GM18499 (cell line): ENCODE measurements around the gene KDM4B.

Experiments used
- ATAC-seq: cut with Tn5 transposase; IDR thresholded peaks from one replicate; pipeline ENCODE4 v1.9.1; 2021; ENCODE audit warnings: moderate number of reproducible peaks; ENCODE audit not compliant: insufficient read depth, unreplicated experiment

Gene KDM4B

GRCh38 chr19:5047251-5047935 lies 78.5 kb downstream of the KDM4B start:
- ATAC-seq = no peak

- no peak for ATAC-seq
These were observed 79.3 kb downstream of the KDM4B start for GRCh38 chr19:5048091-5048726.

GRCh38 chr19:5048727-5049553 lies 80.0 kb downstream of the KDM4B start:
- no peak for ATAC-seq

- no peak for ATAC-seq
These were observed 80.6 kb downstream of the KDM4B start for GRCh38 chr19:5049561-5049960.

- ATAC-seq = no peak
These were observed 81.2 kb downstream of the KDM4B start for GRCh38 chr19:5050067-5050656.

GRCh38 chr19:5050905-5051304 lies 82.0 kb downstream of the KDM4B start:
- no peak for ATAC-seq

GRCh38 chr19:5051619-5052018 lies 82.7 kb downstream of the KDM4B start:
- no peak for ATAC-seq

- no peak for ATAC-seq
These were observed 83.6 kb downstream of the KDM4B start for GRCh38 chr19:5052515-5052914.

GRCh38 chr19:5052945-5053485 lies 84.1 kb downstream of the KDM4B start:
- no peak for ATAC-seq

GRCh38 chr19:5053661-5054060 lies 84.7 kb downstream of the KDM4B start:
- no peak for ATAC-seq

- no peak for ATAC-seq
These were observed 85.9 kb downstream of the KDM4B start for GRCh38 chr19:5054551-5055456.

- no peak for ATAC-seq
These were observed 86.5 kb downstream of the KDM4B start for GRCh38 chr19:5055457-5055776.

GRCh38 chr19:5057860-5058259 lies 88.9 kb downstream of the KDM4B start:
- no peak for ATAC-seq

GRCh38 chr19:5058521-5059212 lies 89.8 kb downstream of the KDM4B start:
- ATAC-seq = no peak

GRCh38 chr19:5059213-5059574 lies 90.3 kb downstream of the KDM4B start:
- ATAC-seq = no peak

- ATAC-seq = no peak
These were observed 90.9 kb downstream of the KDM4B start for GRCh38 chr19:5059793-5060192.

- ATAC-seq = no peak
These were observed 93.3 kb downstream of the KDM4B start for GRCh38 chr19:5062195-5062594.

- ATAC-seq = no peak
These were observed 93.9 kb downstream of the KDM4B start for GRCh38 chr19:5062799-5063198.

- ATAC-seq = no peak
These were observed 95.1 kb downstream of the KDM4B start for GRCh38 chr19:5063873-5064645.
